Measurements from ENCODE around the gene RAD23A.
"Not testable (repeated sequence)": the region's sequence is repeated elsewhere in the genome, so short reads cannot be mapped to it uniquely, and the experiment has no call there.

RAD23A gene

GRCh38 chr19:12969292-12969988 lies 23.8 kb downstream of the RAD23A start, which contains the start of gene DAND5:
Gene DAND5 (plus strand): TSS chr19:12969576. CDS start chr19:12969661, 85 bp downstream.
- DNase-seq (ENCODE audit: low read depth): no peak
- H3K4me3 ChIP-seq (ENCODE audit: control insufficient read depth, low read depth, low read length): no peak within 1 kb of the TSS
- no peak for TF ChIP-seq CTCF (conservative IDR thresholded peaks at IDR 0.05; ENCODE audit: control insufficient read depth, insufficient read depth, low read depth, low read length)

GRCh38 chr19:12970070-12970820 lies 24.6 kb downstream of the RAD23A start:
- no peak for DNase-seq (ENCODE audit: low read depth)
- no peak for TF ChIP-seq CTCF (conservative IDR thresholded peaks at IDR 0.05; ENCODE audit: control insufficient read depth, insufficient read depth, low read depth, low read length)

GRCh38 chr19:12973236-12973635 lies 27.6 kb downstream of the RAD23A start:
- no peak for TF ChIP-seq CTCF (conservative IDR thresholded peaks at IDR 0.05; ENCODE audit: control insufficient read depth, insufficient read depth, low read depth, low read length)
- DNase-seq (ENCODE audit: low read depth): no peak
- H3K4me3 ChIP-seq (ENCODE audit: control insufficient read depth, low read depth, low read length): no peak overlapping the region

More at GRCh38 chr19:12970070-12970820, 24.6 kb downstream of the RAD23A start:
- H3K4me3 ChIP-seq (ENCODE audit: control insufficient read depth, low read depth, low read length): no peak overlapping the region

GRCh38 chr19:12974301-12975220 lies 28.9 kb downstream of the RAD23A start:
- no peak overlapping the region for H3K4me3 ChIP-seq (ENCODE audit: control insufficient read depth, low read depth, low read length)
- no peak for TF ChIP-seq CTCF (conservative IDR thresholded peaks at IDR 0.05; ENCODE audit: control insufficient read depth, insufficient read depth, low read depth, low read length)
- no peak for DNase-seq (ENCODE audit: low read depth)

- H3K4me3 ChIP-seq (ENCODE audit: control insufficient read depth, low read depth, low read length): no peak overlapping the region
- DNase-seq (ENCODE audit: low read depth): no peak
- TF ChIP-seq CTCF (conservative IDR thresholded peaks at IDR 0.05; ENCODE audit: control insufficient read depth, insufficient read depth, low read depth, low read length): no peak
These were observed 29.6 kb downstream of the RAD23A start for GRCh38 chr19:12975221-12975741.

GRCh38 chr19:12976109-12976508 lies 30.4 kb downstream of the RAD23A start:
- not testable (repeated sequence) for DNase-seq (ENCODE audit: low read depth)

More at GRCh38 chr19:12976109-12976508, 30.4 kb downstream of the RAD23A start:
- H3K4me3 ChIP-seq (ENCODE audit: control insufficient read depth, low read depth, low read length): not testable (repeated sequence)
